Ovary (tissue), 9 donors: ENCODE measurements around the gene PRPSAP2. TPM values are rescaled to one million over a fixed set of nuclear protein-coding genes. Genes with fewer than 3 reads are reported as not detected.

Experiments used
- DNase-seq, 5 donors: peaks; one replicate each; pipeline ENCODE4 v3.0.0-alpha.2; 2019 to 2020
- H3K27ac ChIP-seq, 2 donors: fragments of 200-600 bp; one replicate each; pipeline versions ENCODE4 v1.5.1 to v1.8.0; 2019 to 2022
- H3K27me3 ChIP-seq: fragments of 200-600 bp; one replicate; pipeline ENCODE4 v1.8.0; 2022
- H3K36me3 ChIP-seq: fragments of 200-600 bp; sonication (generic); one replicate; pipeline ENCODE4 v1.5.1; 2019
- H3K4me1 ChIP-seq: one replicate; pipeline ENCODE4 v1.8.1; 2013; ENCODE audit warnings: mild to moderate bottlenecking, moderate library complexity; ENCODE audit not compliant: insufficient read depth
- H3K4me3 ChIP-seq: fragments of 200-600 bp; sonication (generic); one replicate; pipeline ENCODE4 v1.5.1; 2017
- H3K9me3 ChIP-seq, 2 donors: fragments of 200-600 bp in 1 of 2; sonication (generic) in 1 of 2; one replicate each; pipeline versions ENCODE4 v1.5.1 to v1.8.1; 2013 to 2019; ENCODE audit warnings: mild to moderate bottlenecking in 1 of 2, moderate library complexity in 1 of 2
- EP300 ChIP-seq: sonication (generic); formaldehyde crosslinking; IDR thresholded peaks from one replicate; pipeline ENCODE4 v1.6.1; 2017; ENCODE audit warnings: antibody characterized with exemption
- POLR2A ChIP-seq: fragments of 450-650 bp; IDR thresholded peaks from one replicate; pipeline ENCODE4 v1.6.1; 2017; ENCODE audit warnings: antibody characterized with exemption, mild to moderate bottlenecking, moderate library complexity
- WGBS, 3 donors: extraction: QIAGEN DNeasy Blood & Tissue Kit in 1 of 3; methylation state at CpG; one replicate each; pipeline versions ENCODE4 v1.1.5 to v1.1.7; 2013 to 2017; 5-methylcytosine and 5-hydroxymethylcytosine counted together
- intact Hi-C, 4 donors: fragments of 100-400 bp; cut with DNase I; formaldehyde crosslinking; loops; one replicate each; pipeline versions ENCODE4 v1.11.0 to v1.15.1; 2022 to 2023
- polyA plus RNA-seq, 2 donors: library from polyadenylated mRNA; stranded (reverse); fragments of 200-250 nt in 1 of 2; fragments of 350-450 nt in 1 of 2; fragmentation: Illumina TruSeq in 1 of 2; extraction: RNeasy Lipid Tissue Mini Kit (QIAGEN cat#74804) in 1 of 2; gene quantifications; one replicate each; pipeline ENCODE4 v1.2.3, GENCODE V29; 2013 to 2014
- total RNA-seq, 7 donors: library from RNA; depleted of rRNA in 2 of 7; stranded (reverse); fragments of >200 nt in 2 of 7; fragmentation: NEBNext Ultra II Directional in 3 of 7; extraction: Animal tissue kit (Norgen Biotek cat#: 25700) in 3 of 7; gene quantifications; one replicate each; pipeline versions ENCODE4 v1.1.0 to v1.2.4, GENCODE V29; 2016 to 2023
- TF ChIP-seq, protein P1 (sequence below), 3 donors: fragments of 450-650 bp in 2 of 3; fragments of 200-600 bp in 1 of 3; IDR thresholded peaks; one replicate each; pipeline versions ENCODE4 v1.5.1 to v1.8.0; 2016 to 2022; ENCODE audit warnings: antibody characterized with exemption in 3 of 3, mild to moderate bottlenecking in 1 of 3
- donor health status: DM: no; HTN: no; CAD: no; lungs with moderate emphysema.
- donor health status: DM: no; HTN: no; CAD: no.
- donor health status: Bipolar disorder and iron deficiency.
- donor health status: DM: yes; HTN: yes; CAD: no.
- donor health status: DM: no; HTN: no; CAD: no.
- donor health status: DM: yes; HTN: yes; CAD: no.

PRPSAP2 gene
- total and polyA plus RNA-seq, 9 donors = 25.2 to 44.7 (median 35.4) TPM

DNA sequence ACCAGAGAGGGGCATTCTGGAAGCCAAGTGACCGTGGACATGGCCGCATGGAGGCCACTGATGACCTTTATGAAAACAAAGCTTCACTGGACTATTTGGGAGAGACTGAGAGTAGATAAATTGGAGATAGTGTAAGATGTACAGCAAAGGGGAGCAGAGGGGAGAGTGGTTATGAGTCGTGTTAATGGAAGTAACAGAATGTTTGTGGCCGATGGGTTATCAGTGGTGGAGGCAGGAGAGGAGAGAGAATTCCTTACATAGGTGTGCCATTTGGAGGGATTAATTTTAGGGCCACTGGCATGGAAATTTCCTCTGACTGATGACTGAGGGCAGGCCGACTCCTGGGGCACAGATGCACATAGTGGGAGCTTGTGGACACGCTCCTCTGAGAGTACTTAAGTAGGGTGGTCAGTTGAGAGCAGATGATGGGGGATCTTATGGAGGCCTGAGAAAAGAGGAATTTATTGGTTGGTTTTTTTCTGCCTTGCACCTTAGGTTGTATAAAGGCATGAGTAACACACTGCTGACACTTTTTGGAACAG lies 19.2 kb downstream of the PRPSAP2 start:
- Histone ChIP-seq H3K4me3 (no peak overlapping the region), H3K27me3 (no peaks in the 10 kb centered on the region), H3K4me1 (no peaks in the 10 kb centered on the region), H3K27ac (no peak overlapping the region), H3K36me3 (no peaks in the 10 kb centered on the region), H3K9me3 (no peaks in the 10 kb centered on the region)
- intact Hi-C loops = no loop called here
- DNase-seq = no peak
- 84 to 86% (median 86%) methylated on average over 6 of the region's 6 CpGs for WGBS, 3 donors
- TF ChIP-seq, protein P1, sequence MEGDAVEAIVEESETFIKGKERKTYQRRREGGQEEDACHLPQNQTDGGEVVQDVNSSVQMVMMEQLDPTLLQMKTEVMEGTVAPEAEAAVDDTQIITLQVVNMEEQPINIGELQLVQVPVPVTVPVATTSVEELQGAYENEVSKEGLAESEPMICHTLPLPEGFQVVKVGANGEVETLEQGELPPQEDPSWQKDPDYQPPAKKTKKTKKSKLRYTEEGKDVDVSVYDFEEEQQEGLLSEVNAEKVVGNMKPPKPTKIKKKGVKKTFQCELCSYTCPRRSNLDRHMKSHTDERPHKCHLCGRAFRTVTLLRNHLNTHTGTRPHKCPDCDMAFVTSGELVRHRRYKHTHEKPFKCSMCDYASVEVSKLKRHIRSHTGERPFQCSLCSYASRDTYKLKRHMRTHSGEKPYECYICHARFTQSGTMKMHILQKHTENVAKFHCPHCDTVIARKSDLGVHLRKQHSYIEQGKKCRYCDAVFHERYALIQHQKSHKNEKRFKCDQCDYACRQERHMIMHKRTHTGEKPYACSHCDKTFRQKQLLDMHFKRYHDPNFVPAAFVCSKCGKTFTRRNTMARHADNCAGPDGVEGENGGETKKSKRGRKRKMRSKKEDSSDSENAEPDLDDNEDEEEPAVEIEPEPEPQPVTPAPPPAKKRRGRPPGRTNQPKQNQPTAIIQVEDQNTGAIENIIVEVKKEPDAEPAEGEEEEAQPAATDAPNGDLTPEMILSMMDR (IDR thresholded peaks at IDR 0.05) = no peak
- TF ChIP-seq EP300 = no peak
- TF ChIP-seq POLR2A = no peak

DNA sequence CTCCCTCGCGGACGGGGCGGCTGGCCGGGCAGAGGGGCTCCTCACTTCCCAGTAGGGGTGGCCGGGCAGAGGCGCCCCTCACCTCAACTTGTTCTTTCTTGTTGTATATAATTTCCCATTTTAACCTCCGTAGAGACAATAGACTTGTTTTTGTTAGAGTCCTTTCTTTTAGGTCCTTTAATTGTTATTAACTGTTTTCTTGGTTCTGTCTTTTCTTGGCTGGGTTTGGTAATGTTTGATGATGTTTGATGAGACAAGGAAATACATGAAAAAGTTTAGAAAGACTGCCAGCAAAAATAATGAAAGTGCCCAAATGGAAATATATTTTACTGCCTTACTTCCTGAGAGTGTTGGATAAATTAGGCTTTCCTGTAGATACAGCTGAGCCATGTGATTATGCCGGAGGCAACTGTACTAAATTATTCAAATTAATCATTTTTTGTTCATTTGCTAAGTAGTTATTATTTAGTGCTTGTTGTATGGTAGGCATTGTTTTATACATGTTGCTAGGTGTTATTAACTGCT lies 30.9 kb downstream of the PRPSAP2 start:
- no peaks in the 10 kb centered on the region for H3K36me3 ChIP-seq
- H3K4me1 ChIP-seq = no peaks in the 10 kb centered on the region
- no peak for DNase-seq
- TF ChIP-seq, protein P1 (IDR thresholded peaks at IDR 0.05) = no peak
- TF ChIP-seq POLR2A (no peak), EP300 (no peak)
- H3K27me3 ChIP-seq = no peaks in the 10 kb centered on the region
- intact Hi-C loops = no loop called here
- H3K4me3 ChIP-seq = no peak overlapping the region
- H3K9me3 ChIP-seq = no peaks in the 10 kb centered on the region
- 37 to 66% (median 53%) methylated on average over 5 to 9 of the region's 9 CpGs for WGBS, 3 donors
- no peak overlapping the region for H3K27ac ChIP-seq

GRCh38 chr17:18889658-18890057 lies 31.7 kb downstream of the PRPSAP2 start:
- Histone ChIP-seq H3K27ac (no peak overlapping the region), H3K36me3 (no peaks in the 10 kb centered on the region)
- DNase-seq = no peak

DNA sequence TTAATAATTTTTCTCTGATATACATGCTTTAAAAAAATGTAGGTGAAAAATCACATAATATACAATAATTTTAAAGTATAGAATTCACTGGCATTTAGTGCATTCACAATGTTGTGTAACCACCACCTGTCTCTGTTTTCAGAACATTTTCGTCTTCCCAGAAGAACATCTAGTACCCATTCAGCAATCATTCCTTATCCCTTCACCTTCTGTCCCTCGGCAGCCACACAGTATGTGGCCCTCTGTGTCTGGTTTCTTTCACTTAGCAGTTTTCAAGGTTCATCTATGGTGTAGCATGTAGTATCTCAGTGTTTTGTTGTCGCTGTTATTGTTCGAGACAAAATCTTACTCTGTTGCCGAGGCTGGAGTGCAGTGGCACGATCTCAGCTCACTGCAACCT lies 33.6 kb downstream of the PRPSAP2 start:
- intact Hi-C loops = no loop called here
- DNase-seq = no peak
- H3K36me3 ChIP-seq = no peaks in the 10 kb centered on the region
- no peak overlapping the region for H3K4me3 ChIP-seq
- 89 to 91% (median 91%) methylated on average over 6 of the region's 6 CpGs for WGBS, 3 donors
- H3K4me1 ChIP-seq = no peaks in the 10 kb centered on the region
- H3K27ac ChIP-seq = no peak overlapping the region
- H3K27me3 ChIP-seq = no peaks in the 10 kb centered on the region
- TF ChIP-seq EP300 (no peak), POLR2A (no peak)
- TF ChIP-seq, protein P1 (IDR thresholded peaks at IDR 0.05) = no peak
- peaks cover 0 to 3% of the 10 kb centered on the region in 2 donors for H3K9me3 ChIP-seq

More at GRCh38 chr17:18889658-18890057, 31.7 kb downstream of the PRPSAP2 start:
- intact Hi-C loops = no loop called here
- Histone ChIP-seq H3K4me3 (no peak overlapping the region), H3K4me1 (no peaks in the 10 kb centered on the region), H3K9me3 (peaks cover 0 to 3% of the 10 kb centered on the region in 2 donors), H3K27me3 (no peaks in the 10 kb centered on the region)
- TF ChIP-seq POLR2A = no peak
- TF ChIP-seq EP300 = no peak
- TF ChIP-seq, protein P1 (IDR thresholded peaks at IDR 0.05) = no peak
- 14 to 21% (median 20%) methylated on average over 5 of the region's 5 CpGs for WGBS, 3 donors
